ENCODE measurements around the gene CAPN15.

Gene CAPN15

DNA sequence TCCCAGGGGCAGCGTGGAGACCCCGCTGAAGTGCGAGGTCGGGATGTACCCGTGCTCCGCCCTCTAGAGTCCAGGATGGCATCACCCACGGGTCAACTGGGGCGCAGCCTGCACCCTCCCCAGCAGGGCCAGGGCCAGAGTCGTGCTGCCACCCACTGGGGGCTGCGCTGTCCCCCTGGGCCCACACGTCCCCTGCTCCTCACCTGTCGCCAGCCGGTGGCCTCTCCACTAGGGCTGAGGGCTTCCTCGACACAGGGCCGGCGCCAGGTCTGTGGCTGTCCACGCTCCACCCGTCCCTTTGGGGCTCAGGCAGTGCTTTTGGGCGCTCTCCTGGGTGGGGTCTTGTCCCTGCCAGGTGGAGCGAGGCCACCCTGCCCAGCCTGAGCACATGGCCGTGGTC lies 21.1 kb downstream of the CAPN15 start:
- DNase-seq, result no peak

DNA sequence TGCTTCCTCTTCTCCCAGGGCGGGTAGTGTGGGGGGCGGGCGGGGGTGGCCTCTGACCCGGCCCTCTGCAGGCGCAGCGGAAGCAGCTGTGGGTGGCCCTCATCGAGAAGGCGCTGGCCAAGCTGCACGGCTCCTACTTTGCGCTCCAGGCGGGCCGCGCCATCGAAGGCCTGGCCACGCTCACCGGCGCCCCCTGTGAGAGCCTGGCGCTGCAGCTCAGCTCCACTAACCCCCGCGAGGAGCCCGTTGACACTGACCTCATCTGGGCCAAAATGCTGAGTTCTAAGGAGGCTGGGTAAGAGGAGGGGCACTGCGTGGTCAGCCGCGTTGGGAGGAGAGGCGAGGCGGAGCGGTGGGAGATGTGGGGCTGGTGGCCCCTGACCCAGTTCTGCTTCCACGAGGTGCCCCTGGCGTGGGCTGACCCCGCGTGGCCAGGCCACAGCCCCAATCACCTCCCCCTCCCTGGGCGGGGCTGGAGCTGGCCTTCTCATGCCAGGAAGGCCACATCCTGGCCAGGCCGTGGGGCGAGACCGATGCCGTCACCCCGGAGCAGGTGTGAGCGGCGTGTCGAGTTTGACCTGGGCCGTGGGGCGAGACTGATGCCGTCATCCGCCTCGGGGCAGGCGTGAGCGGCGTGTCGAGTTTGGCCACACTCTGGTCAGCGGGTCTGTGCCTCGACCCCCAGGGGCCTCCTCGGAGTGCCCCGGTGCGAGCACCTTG lies 22.2 kb downstream of the CAPN15 start:
- no peak for DNase-seq

DNA sequence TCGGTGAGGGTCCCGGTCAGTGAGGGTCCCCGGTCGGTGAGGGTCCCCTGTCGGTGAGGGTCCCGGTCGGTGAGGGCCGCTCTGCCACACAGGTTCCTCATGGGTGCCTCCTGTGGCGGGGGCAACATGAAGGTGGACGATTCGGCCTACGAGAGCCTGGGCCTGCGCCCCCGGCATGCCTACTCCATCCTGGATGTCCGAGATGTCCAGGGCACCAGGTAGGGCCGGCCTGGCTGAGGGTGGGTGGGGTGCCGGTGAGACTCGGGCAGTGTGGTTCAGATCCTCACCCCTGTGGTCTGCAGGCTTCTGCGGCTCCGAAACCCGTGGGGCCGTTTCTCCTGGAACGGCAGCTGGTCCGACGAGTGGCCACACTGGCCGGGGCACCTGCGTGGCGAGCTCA lies 23.7 kb downstream of the CAPN15 start:
- no peak for DNase-seq

DNA sequence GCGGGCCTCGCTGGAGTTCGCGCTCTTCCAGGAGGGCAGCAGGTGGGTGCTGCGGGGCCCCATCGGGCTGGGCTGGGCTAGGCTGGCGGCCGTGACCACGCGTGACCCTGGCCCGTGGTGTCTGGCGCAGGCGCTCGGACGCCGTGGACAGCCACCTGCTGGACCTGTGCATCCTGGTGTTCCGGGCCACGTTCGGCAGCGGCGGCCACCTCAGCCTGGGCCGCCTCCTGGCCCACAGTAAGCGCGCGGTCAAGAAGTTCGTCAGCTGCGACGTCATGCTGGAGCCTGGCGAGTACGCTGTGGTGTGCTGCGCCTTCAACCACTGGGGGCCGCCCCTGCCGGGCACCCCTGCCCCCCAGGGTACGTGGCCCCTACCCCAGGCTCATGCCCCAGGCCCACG lies 24.7 kb downstream of the CAPN15 start:
- no peak for DNase-seq

DNA sequence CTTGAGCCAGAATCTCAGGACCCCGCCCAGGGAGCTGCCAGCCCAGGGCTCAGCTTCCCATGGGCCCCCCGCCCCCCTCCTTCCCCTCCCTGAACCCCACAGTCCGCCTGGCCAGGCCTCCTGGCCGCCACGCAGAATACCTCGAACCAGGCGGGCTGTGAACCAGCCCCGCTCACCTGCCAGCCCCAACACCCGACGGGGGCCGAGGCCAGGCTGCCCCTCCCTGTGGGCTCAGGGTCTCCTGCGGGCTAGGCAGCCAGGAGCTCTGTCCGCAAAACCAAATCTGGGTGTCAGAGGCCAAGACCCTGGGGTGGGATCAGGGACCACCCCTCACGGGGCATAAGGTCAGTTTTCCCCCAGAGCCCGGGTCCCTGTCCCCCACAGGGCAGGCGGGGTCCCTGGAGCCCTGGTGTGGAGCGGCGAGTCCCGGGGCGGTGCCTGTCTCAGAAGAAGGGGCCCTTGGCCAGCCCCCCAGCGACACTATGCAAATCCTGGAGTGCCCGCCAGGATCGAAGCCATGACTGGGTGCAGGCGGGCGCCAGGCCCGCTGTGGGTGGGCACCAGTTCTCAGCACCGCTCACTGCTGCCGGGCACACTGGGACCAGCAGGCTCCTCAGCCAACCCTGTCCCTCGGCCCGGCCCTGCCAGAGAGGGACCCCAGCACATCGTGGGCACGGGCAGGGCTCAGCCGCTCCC lies 26.2 kb downstream of the CAPN15 start:
- DNase-seq, result no peak

DNA sequence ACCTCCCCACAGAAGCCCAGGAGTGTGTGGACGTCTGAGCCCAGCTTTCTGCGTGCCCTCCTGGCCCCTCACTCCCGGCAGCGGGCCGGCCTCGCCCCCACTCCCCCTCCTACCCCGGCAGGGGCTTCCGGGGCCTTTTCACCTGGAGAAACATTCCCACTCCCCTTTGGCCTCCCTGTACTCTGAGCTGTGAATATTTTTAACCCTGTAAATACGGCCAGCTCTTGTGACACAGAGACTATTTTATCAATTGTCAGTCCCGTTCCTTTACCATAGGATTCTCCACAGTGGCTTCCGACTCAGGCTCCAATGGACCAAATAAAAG lies 26.7 kb downstream of the CAPN15 start:
- no peak for DNase-seq

DNA sequence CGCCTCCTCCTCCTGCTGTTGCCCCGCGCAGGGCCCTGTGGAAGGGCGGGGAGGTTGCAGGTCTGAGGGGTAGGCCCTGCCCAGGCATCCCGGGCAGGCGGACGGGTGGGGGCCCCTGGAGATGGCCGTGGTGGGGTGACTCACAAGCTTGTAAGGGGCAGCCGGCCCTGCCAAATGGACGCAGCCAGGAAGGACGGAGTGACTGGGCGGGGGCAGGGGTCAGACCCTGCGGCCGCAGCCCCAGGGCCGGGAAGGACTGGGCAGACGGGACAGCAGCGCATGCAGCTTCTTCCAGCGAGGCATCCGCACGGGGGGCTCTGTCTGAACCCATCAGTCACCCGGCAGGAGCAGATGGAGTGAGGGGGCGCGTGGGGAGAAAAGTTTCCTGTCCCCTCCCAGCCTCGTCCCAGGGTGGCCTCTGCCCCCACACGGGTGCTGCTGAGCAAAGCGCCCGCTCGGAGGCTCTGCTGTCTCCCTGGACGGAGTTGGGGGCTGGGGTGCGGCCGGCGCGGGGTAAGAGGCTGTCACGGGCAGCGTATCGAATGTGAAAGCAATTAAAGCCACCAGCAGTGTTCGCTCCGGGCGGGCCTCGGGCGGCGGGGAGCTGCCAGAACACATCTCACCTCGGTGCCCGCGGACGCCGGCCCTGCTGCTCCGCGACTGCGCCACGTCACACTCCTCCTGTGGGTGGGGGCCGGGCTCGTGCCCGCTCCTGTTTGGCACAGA lies 27.3 kb downstream of the CAPN15 start:
- DNase-seq, result no peak

DNA sequence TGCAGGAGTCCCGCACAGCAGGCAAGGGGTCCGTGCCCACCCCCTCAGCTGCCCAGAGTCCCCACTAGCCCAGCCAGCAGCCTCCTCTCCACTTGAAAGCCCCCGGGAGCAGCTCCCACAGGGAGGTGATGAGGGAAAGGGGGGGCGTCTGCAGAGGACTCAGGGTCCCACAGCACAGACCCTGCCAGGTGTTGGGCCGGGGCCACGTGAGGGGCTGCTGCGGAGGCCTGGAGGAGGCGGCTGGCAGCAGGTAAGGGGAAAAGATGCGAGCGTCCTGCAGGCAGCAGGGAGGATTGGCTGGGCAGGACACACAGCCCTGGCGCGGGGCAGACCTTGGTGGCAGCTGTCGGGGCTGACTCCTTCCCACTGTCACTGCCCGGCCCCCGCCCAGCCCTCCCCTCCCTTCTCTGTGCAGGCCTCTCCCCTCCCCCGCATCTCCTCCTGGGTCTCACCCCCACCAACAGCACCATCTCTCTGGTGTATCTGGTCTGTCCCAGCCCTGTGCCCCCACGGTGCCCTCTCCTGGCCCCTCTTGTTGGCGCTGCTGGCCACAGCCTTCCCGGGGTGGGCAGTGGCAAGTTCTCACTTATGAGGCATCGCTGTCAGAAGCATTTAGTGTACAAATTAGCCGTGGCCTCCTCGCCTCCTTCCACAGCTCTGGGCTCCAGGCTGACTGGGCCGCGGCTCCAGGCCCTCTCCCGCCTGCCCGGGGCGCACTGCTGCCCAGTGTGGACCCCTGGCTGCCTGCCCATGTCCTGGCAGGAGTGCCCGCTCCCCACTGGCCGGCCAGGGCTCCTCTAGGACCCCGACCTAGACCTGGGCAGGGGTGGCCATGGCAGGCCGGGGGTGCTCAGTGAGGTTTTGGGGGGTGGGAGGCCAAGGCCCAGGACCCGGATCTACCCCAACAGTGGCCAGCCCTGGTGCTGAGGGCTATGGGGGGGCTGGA lies 28.3 kb downstream of the CAPN15 start:
- no peak for DNase-seq

DNA sequence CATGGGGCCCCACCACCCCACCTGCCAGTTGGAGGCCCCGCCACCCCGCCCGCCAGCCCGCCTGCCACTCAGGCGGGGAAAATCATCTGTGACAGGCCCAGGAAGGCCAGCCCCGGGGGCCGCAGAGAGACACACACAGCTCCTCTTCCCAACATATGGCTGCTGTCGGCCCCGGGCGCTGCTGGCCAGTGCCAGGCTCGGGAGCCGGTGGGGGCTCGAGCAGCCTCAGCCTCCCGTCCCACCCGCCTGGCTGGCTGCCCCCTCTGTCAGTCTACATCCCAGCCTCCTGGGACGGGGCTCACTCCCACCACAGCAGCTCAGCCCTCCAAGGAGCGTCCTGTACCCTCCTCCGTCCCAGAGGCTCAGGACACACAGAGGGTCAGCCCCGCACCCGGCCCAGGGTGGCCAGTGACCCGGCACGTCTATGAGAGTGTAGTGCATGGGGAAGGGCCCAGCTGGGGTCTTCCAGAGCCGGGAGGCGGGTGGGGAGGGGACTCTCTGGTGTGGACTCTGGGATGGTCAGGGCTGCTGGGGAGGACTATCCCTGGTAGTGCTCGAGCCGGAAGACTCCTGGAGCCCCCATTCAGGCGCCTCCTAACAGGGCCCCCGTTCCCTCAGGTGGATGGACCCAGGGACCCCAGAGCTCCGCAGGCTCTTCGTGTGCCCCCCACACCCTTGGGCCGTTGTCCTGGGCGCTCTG lies 29.1 kb downstream of the CAPN15 start:
- DNase-seq, result no peak

DNA sequence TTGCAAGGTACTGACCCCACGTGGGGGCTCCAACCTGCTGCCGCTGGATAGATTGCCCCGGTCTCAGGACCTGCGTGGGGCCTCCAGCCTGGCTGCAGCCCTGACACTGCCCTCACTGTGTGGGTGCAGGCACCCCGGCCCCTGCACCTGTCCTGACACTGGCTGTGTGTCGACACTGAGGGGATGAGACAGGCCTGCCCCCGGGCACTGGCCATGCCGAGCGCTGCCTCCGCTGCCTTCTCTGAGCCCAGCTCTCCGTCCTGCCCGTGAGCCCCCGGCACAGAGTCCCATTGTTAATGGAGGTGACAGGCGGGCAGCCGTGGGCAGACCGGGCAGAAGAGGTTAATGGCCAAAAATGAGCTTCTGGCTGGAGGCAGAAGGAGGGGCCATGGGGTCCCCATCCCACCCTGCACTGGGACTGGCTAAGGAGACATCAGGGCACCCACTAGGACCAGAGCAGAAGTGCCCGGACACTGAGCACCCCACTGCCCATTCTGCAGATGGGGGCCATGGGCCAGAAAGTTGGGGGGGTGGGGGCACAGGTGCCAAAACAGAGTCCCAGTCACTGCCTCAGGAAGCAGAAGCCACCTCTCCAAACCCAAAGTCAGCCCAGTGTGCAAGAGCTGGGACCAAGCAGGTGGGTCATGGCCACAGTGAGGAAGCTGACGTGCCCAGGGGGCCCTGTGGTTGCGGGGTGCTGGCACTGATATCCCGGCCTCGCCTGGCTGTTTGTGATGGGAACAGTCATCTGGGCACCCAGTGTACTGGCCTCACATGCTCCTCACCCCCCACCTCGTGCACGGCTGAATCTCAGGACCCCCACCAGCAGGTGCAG lies 30.2 kb downstream of the CAPN15 start:
- no peak for DNase-seq

DNA sequence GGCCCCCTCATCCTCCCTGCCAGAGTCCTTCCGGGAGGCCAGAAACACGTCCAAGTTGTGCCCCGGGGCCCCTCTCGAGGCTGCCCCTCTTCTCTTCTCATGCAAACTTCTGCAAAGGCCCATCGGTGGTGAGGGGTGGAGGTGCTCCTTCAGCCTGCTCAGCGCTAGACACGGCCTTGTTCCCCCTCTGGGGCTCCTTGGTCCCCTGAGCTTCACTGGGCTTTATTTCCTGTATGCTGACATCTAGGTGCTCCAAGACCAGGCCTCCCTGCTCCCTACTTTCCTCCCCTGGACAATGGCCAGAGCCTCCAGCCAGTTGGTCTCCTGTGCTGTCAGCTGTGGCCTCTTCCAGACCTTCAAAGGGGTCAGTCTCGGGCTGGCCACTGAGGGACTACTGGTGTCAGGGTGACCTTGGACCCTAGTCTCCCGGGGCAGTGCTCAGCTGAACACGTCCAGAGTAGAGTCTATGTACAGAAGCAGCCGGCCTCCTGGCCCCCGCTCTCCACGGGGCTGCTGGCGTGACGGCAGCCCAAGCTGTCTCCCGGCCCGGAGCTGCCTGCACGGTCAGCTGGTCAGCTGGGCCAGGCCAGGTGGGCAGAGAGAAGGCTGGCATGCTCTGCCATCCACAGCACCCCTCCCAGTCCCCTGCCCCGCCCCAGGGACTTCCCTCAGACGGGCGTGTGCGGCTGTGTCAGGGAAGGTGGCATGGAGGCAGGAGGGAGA lies 30.9 kb downstream of the CAPN15 start:
- no peak for DNase-seq

DNA sequence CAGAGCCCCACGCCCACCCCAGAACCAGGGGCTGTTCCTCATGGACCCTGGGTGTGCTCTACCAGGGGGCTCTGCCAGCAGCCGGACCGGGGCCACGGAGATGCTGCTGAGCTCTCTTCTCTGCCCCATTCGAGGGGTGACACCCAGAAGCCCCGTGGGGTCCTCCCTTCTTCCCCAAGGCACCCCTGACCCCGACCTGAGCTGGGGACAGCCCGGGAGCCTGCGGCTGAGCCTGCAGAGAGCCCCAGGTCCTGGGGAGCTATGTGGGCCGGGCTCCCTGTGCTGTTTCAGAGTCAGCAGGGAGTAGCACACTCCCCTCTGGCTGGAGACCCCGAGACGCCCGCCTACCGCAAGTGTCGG lies 31.5 kb downstream of the CAPN15 start:
- no peak for DNase-seq

DNA sequence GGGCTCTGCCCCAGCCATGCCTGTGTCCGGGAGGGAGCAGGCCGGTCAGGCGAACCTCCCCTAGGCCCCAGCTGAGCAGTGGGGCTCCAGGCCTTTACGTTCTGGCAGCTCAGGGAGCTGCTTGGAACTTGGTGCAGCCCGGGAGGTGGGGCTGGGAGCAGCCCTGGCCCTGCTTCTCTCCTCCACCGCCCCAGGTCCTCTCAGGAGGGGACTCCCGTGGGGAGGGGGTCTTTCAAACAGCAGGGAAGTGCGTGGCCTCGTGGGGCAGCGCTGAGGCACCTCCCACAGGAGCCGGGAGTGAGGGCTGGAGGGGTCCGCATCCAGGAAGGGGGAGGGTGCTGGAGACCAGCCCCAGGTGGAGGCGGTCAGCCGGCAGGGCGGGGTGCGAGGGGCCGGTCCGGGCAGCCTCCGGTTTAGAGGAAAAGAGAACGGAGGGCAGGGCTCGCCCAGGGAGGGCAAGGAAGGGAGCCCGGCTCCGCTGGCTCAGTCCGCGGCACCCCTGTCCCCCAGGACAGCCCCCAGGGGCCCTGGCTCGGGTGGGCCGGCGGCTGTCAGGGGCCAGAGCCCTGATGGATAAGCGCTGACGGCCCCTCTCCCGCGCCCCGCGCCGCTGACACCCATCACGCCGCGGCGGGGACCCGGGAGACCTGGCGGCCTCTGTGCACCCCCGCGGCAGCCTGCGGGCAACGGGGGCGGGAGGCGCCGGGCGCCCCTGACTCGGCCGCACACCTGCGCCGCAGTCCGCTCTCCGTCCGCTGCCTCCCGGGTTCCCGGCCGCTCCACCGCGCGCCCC lies 32.1 kb downstream of the CAPN15 start:
- DNase-seq, result no peak

DNA sequence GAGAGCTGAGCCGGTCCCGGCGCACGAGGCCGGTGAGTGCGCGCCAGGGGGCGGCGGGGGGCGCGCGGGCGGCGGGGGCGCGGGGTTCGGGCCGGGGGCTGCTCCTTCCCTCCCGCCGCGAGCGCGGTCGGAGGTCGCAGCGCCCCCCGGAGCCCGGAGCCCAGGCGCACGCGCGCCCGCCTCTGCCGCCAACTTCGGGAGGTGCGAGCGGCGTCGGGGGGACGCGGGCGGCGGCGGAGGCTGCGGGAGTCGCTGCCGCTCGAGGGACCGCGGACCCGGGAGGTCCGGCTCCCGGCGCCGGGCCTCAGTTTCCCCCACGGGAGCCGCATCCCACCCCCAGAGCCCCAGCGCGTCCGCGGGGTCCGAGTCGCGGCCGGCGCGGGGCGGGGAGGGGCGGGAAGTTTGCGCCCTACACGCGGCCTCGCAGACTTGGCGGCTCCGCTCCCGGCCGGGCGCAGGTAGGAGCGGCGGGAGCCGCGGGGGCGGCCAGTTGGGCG lies 32.7 kb downstream of the CAPN15 start, which contains the start of gene PRR35:
Gene PRR35 (plus strand): TSS at position 191 of the 497 bp plus-strand sequence. CDS start 2,901 bp downstream, outside the sequence.
- DNase-seq, result no peak

DNA sequence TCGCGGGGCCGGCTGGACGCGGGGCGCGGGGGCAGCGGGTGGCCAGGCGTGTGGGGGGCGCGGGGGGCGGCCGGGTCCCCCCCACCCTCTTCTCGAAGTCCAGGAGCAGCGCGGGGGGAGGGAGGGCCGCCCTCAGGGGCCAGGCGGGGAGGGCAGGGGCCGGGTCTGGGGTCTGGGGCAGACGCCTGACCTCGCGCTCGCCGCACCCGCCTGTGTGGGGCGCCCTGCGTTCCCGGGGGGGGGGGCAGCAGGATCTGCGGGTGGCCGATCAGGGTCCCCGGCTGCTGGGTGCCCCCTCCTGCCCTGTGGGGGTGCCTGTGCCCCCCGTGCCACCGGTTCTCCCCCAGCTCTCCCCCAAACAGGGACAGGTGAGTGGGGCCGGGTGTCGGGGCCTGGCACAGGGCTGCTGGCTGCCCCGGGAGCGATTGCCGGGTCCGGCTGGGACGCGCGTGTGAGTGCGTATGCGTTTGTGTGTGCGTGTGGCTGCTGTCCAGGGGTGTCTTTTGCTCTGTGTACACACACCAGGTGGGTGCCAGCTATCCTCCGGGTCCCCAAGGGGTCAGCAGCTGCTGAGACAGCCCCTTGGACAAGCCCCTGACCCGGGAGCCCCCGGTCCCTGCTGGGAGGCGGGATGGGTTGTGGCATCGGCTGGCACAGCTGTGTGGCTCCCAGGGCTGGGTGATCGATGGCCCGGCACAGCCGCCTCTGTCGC lies 33.3 kb downstream of the CAPN15 start:
- no peak for DNase-seq

DNA sequence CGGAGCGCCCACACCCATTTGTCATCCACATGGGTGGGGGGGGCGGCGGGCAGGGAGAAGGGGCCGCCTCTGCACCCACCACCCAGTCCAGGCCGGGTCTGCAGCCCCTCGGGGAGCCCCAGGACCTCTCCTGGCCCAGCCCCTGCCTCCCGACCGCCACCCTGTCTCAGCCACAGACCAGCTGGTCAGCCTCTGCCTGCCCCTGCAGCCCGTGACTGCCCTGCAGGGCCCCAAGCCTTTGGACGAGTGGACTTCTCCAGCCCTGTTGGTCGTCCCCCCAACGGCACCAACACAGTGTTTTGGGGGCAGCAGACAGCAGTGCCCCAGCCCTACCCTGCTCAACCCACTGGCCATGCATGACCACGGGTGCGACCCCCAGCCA lies 33.9 kb downstream of the CAPN15 start:
- no peak for DNase-seq

DNA sequence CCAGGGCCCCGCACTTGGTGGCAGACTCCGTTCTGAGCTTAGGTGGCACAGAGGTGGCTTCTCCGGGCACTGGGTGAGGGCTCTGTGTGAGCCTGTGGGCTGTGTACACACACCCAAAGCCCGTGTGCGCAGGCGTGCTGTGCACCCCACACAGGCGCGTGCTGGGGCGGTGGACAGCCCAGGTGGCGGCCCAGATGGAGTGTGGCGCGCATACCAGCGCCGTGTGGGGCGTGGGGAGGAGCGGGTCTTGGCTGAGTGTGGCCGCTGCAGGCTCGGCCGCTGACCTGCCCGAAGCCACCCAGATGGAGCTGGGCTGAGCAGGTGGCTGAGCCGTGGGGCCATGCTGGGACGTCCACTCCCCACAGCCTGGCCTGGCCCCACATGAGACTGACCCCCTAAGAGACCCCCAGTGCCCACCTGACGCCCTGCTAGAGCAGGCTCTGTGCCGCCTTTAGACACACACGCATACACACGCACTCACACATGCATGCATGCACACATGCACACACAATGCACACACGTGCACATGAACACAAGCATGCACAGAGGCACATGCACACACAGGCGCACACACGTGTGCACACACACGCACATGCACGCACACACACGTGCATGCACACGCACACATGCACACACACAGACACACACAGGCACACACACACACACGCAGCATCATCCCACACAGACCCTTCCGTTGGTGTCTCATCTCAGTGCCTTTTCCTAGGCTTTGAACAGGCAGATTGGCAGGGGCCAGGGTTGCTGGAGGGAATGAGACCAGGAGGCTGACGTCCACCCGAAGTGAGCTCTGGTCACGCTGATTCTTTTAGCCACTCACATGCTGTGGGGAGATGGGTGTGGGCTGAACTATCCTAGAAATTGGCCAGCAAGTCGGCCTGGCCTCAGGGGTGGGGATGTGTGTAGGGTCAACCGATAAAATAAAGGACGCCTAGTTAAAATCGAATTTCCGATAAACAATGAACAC lies 34.7 kb downstream of the CAPN15 start:
- DNase-seq, result no peak
